GM10248 (cell line): ENCODE data around the gene IFT74.

Experiments
- CTCF ChIA-PET: fragments of 300-600 bp; sonication (Branson Sonifier 250); formaldehyde crosslinking; extraction: SDS; loops from one replicate; lab custom pipeline; 2021; ENCODE audit warnings: antibody characterized with exemption; lab: Yijun Ruan, JAX
- POLR2A ChIA-PET: fragments of 350-650 bp; sonication (Branson Sonifier 250); formaldehyde crosslinking; extraction: SDS; loops from one replicate; lab custom pipeline; 2020; ENCODE audit warnings: antibody characterized with exemption; lab: Yijun Ruan, JAX
- DNase-seq: peaks from one replicate; pipeline ENCODE4 v3.0.0; 2012; ENCODE audit errors: extremely low spot score
- TF ChIP-seq, protein P1 (sequence below): IDR thresholded peaks from 2 replicates; pipeline ENCODE4 v1.5.1; 2012; ENCODE audit warnings: mild to moderate bottlenecking, low read depth; ENCODE audit errors: extremely low read depth, missing control alignments, control extremely low read depth

IFT74 gene

DNA sequence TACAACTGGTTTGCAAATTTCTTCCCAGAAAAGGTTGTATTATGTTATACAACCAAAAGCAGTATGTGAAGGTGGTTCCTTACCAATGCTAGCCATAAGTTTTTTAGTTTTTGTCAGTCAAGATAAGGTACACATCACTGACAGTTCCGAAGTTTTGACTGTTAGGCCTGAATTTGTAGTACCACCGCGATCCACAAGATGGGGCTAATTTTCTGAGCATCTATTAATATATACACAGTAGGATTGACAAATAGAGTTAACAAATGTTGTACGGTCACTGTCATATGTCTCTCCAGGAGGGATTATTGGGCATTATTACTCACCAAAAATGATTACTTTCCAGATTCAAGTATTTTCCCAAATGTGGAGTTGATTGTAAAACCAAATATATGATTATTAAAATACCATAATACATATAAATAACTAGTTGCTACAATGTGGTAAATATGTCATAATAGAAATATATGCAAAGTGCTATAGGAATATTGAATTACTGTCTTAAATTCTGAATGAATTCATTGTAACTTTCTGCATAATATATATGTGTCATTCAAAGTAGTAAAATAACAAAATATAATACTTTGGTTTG, 77.7 kb downstream of the IFT74 start:
- ChIA-PET CTCF (interaction anchor here (0.9 to 1.2 kb wide), 8 partner anchors 9 to 242 kb away, joined by 3 to 7 read pairs (median 4); no protein-coding TSS in a partner anchor), POLR2A (no interaction called here)
- peak; percentile 57 for DNase-seq
- TF ChIP-seq, protein P1, sequence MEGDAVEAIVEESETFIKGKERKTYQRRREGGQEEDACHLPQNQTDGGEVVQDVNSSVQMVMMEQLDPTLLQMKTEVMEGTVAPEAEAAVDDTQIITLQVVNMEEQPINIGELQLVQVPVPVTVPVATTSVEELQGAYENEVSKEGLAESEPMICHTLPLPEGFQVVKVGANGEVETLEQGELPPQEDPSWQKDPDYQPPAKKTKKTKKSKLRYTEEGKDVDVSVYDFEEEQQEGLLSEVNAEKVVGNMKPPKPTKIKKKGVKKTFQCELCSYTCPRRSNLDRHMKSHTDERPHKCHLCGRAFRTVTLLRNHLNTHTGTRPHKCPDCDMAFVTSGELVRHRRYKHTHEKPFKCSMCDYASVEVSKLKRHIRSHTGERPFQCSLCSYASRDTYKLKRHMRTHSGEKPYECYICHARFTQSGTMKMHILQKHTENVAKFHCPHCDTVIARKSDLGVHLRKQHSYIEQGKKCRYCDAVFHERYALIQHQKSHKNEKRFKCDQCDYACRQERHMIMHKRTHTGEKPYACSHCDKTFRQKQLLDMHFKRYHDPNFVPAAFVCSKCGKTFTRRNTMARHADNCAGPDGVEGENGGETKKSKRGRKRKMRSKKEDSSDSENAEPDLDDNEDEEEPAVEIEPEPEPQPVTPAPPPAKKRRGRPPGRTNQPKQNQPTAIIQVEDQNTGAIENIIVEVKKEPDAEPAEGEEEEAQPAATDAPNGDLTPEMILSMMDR = peak; percentile 65

DNA sequence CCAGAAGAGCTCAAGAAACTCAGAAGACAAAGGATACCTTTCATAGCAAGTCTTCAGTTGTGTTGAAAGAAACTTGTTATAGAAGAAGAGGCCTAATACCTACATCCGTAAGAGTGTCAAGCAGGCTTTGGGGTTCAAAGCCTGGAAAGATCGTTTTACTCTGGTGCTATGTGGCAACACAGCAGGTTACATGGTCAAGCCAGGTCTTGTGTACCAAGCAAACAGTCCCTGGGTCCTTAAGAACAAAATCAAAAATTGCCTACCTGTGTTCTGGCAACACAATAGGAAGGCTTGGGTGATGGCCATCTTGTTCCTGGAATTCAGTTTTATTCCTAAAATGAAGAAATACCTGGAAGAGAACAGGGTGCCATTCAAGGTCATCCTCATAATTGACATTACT, 81.3 kb downstream of the IFT74 start:
- TF ChIP-seq, protein P1 = no peak
- ChIA-PET POLR2A (no interaction called here), CTCF (no interaction called here)
- DNase-seq = no peak

DNA sequence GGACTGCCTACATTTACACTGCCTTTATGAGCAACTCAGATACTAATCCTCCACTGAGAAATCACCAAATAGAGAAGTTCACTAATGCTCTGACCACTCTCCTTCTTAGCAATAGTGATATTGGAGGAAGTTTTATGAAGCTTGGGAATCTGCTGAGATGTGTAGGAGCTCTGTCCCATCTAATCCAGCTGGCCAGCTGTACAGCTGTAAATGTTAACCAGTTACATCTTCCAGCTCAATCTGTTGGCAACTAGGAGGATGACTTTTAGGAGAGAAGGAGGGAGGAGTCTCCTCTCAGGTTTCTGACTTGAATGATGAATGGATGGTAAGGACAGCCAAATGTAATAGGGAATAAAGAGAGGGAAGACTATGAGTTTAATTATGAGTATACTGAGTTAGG, 85.5 kb downstream of the IFT74 start:
- ChIA-PET POLR2A (no interaction called here), CTCF (interaction anchor here (0.8 kb wide), 1 partner anchor 9 kb away, joined by 3 read pairs; no protein-coding TSS in a partner anchor)
- no peak for DNase-seq
- TF ChIP-seq, protein P1 = no peak

DNA sequence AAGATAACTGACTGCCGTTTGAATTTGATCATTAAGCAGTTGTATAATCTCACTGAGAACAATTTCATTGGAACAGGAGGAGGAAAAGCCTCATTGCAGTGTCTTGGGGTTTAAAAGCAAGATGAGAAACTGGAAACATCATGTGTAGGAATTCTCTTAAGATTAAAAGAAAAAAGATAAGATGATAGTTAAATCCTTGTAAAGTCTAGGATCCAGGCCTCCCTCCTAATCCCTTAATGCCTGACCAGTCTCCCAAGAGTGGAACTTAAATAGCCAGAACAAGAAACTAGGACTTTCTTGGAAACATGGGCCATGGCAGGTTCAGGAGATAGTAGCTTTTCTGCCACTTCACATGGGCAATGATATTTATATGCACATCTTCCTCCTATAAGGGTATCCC, 86.3 kb downstream of the IFT74 start:
- ChIA-PET POLR2A (no interaction called here), CTCF (interaction anchor here (1.1 kb wide), 1 partner anchor 9 kb away, joined by 3 read pairs; no protein-coding TSS in a partner anchor)
- no peak for DNase-seq
- TF ChIP-seq, protein P1 = no peak

DNA sequence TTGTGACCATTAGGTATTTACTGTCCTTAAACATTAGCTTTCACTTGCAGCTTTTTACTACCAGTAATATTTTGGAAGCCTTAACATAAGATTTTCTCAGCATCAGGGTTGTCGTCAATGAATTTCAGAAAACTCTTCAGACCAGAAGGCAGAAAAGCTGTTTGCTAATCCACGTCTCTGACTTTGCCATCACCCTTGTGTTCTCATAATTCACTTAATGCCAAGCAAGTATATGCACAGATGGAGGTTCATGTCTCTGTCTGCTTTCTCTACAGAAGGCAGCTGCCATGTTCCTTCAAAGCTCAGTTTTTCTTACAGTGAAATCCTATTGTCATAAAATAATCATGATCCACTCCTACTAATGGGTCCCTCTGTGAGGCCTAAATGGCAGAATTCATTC, 87.0 kb downstream of the IFT74 start:
- TF ChIP-seq, protein P1 = no peak
- CTCF ChIA-PET = interaction anchor here (1.1 to 1.9 kb wide), 2 partner anchors 10 to 13 kb away, joined by 3 to 6 read pairs; no protein-coding TSS in a partner anchor
- POLR2A ChIA-PET = no interaction called here
- no peak for DNase-seq

DNA sequence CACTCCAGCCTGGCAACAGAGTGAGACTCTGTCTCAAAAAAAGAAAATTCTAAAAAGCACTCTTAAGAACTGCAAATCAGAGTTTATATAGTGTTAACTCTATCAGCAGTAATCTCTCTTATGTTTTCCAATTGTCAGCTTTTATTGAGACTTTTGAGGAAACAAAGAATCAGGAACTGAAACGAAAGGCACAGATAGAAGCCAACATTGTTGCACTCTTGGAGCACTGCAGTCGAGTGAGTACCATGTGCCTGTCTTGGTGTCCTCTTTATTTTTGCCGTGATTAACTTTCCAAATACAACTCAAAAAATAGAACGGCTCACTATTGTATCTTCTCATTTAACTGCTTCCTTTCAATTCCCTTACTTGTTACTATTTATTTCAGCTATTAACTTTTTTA, 90.9 kb downstream of the IFT74 start:
- TF ChIP-seq, protein P1 = no peak
- POLR2A ChIA-PET = no interaction called here
- CTCF ChIA-PET = interaction anchor here (1.0 to 1.4 kb wide), 2 partner anchors 14 to 524 kb away, joined by 3 to 4 read pairs; no protein-coding TSS in a partner anchor
- no peak for DNase-seq
